A673 (cell line): Measurements from ENCODE around the gene ZNF625.

Source experiments
- EZH2 ChIP-seq: fragments of 200-600 bp; sonication (generic); IDR thresholded peaks from 2 replicates; pipeline ENCODE4 v1.6.1; 2017; ENCODE audit warnings: borderline replicate concordance, low read depth, mild to moderate bottlenecking, mixed read lengths, antibody characterized with exemption, low read length; ENCODE audit not compliant: poor library complexity, severe bottlenecking
- TF ChIP-seq, protein P1 (sequence below): fragments of 300-800, 200-600 bp; sonication (generic); conservative IDR thresholded peaks from 2 replicates; pipeline ENCODE4 v1.5.1; 2017; ENCODE audit warnings: low read depth, mild to moderate bottlenecking, antibody characterized with exemption, low read length, moderate library complexity, mixed read lengths

DNA sequence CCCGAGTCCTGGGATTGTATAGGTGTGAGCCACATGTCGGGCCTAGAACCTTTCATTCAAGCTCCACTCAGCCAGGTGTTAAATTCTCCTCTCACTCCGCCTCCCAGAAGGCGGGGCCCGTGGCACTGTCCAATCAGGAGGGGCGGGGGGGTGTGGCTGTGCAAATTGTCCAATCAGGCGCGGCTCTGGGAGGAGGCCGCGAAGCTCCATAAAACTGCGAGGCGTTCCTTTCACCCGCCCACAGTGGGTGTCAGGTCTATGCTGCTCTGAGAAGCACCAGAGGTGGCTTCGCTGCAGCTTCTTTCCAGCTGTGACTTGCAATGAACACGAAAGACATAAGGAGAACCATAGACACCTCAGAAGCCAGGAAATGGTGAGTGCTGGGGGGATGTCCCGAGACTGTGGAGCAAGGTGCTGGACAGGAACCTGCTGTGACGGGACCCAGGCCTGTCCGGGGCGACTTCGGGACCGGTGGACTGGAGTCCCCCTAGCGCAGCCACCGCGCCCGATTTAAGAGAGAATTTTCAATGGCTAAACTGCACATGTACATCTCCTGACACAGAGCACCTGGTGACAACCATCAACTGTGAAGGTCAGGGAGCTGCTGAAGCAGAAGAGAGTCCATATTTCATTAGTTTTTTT is 3.4 kb upstream of the ZNF625 start:
- TF ChIP-seq, protein P1, sequence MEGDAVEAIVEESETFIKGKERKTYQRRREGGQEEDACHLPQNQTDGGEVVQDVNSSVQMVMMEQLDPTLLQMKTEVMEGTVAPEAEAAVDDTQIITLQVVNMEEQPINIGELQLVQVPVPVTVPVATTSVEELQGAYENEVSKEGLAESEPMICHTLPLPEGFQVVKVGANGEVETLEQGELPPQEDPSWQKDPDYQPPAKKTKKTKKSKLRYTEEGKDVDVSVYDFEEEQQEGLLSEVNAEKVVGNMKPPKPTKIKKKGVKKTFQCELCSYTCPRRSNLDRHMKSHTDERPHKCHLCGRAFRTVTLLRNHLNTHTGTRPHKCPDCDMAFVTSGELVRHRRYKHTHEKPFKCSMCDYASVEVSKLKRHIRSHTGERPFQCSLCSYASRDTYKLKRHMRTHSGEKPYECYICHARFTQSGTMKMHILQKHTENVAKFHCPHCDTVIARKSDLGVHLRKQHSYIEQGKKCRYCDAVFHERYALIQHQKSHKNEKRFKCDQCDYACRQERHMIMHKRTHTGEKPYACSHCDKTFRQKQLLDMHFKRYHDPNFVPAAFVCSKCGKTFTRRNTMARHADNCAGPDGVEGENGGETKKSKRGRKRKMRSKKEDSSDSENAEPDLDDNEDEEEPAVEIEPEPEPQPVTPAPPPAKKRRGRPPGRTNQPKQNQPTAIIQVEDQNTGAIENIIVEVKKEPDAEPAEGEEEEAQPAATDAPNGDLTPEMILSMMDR: no peak
- no peak for TF ChIP-seq EZH2
